ENCODE measurements around the gene BTNL8.

- no peak for TF ChIP-seq EP300 (IDR thresholded peaks at IDR 0.05; ENCODE audit: borderline replicate concordance)
- no peak for TF ChIP-seq RAD21 (IDR thresholded peaks at IDR 0.05; ENCODE audit: low read depth)
- no peak for TF ChIP-seq TAF1 (IDR thresholded peaks at IDR 0.05; ENCODE audit: low read depth)
- TF ChIP-seq REST (IDR thresholded peaks at IDR 0.05; ENCODE audit: low read depth): no peak
- TF ChIP-seq NFIC (IDR thresholded peaks at IDR 0.05): no peak
- TF ChIP-seq CREB1 (IDR thresholded peaks at IDR 0.05; ENCODE audit: low read depth): no peak
Measured at GRCh38 chr5:180908400-180908799, 9.4 kb downstream of the BTNL8 start.

All from Ishikawa (cell line).